ENCODE results near the gene LRRC17.

The LRRC17 gene

DNA sequence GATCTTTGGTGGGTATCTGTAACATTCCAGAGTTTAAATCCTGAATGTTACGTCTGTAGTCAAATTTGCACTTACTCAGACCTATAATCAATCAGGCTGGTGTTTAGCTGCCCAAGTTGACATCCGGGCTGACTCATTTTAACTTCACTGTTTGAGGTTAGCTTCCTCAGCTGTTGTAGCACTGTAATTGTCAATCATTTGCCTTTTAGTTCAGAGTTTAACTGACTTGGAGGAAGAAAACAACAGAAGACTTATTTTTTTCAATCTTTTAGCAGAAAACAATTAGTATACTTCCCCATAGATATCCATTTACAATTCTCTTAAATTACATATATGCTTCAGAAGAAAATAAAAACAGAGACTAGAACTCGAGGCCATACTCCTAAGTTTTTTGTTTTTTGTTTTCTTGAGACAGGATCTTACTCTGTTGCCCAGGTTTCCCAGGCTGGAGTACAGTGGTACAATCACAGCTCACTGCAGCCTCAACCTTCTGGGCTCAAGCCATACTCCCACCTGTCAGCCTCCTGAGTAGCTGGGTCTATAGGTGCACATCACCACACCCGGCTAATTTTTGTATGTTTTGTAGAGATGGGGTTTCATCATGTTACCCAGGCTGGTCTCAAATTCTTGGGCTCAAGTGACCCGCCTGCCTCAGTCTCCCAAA, 38.5 kb upstream of the LRRC17 start:
- Histone ChIP-seq H3K9me3 (ENCODE audit: control insufficient read depth, insufficient read depth, low read length) (no peaks in the 10 kb centered on the region), H3K4me2 (ENCODE audit: low read length) (peak overlapping the region; percentile 27), H3K4me3 (ENCODE audit: low read length) (no peak overlapping the region), H3F3A (ENCODE audit: control insufficient read depth, insufficient read depth) (no peaks in the 10 kb centered on the region), H3K36me3 (ENCODE audit: control insufficient read depth, low read length) (no peaks in the 10 kb centered on the region), H3K27ac (ENCODE audit: low read depth, low read length) (no peak overlapping the region), H3K4me1 (ENCODE audit: control insufficient read depth, low read length) (peaks cover 16% of the 10 kb centered on the region), H3K79me2 (ENCODE audit: control insufficient read depth, low read length) (no peaks in the 10 kb centered on the region), H4K20me1 (ENCODE audit: control insufficient read depth, insufficient read depth, low read depth, low read length) (no peaks in the 10 kb centered on the region), H3K27me3 (ENCODE audit: control insufficient read depth, low read length) (no peaks in the 10 kb centered on the region), H3K9me2 (replicated peaks; ENCODE audit: control insufficient read depth, low read length) (no peaks in the 10 kb centered on the region)
- no peak for TF ChIP-seq CTCF (IDR thresholded peaks at IDR 0.05; ENCODE audit: low read depth, low read length, poor library complexity, severe bottlenecking)
- no peak for TF ChIP-seq EZH2phosphoT487 (IDR thresholded peaks at IDR 0.05; ENCODE audit: borderline replicate concordance, low read length)

GRCh38 chr7:102874966-102875365, 37.8 kb upstream of the LRRC17 start:
- Histone ChIP-seq H3K27ac (ENCODE audit: low read depth, low read length) (no peak overlapping the region), H3K36me3 (ENCODE audit: control insufficient read depth, low read length) (no peaks in the 10 kb centered on the region), H3K4me2 (ENCODE audit: low read length) (no peak overlapping the region), H3K4me1 (ENCODE audit: control insufficient read depth, low read length) (peaks cover 16% of the 10 kb centered on the region), H3K9me3 (ENCODE audit: control insufficient read depth, insufficient read depth, low read length) (no peaks in the 10 kb centered on the region), H3K79me2 (ENCODE audit: control insufficient read depth, low read length) (no peaks in the 10 kb centered on the region), H3K9me2 (replicated peaks; ENCODE audit: control insufficient read depth, low read length) (no peaks in the 10 kb centered on the region), H3K27me3 (ENCODE audit: control insufficient read depth, low read length) (no peaks in the 10 kb centered on the region), H3F3A (ENCODE audit: control insufficient read depth, insufficient read depth) (no peaks in the 10 kb centered on the region), H3K4me3 (ENCODE audit: low read length) (no peak overlapping the region), H4K20me1 (ENCODE audit: control insufficient read depth, insufficient read depth, low read depth, low read length) (no peaks in the 10 kb centered on the region)
- no peak for TF ChIP-seq EZH2phosphoT487 (IDR thresholded peaks at IDR 0.05; ENCODE audit: borderline replicate concordance, low read length)
- no peak for TF ChIP-seq CTCF (IDR thresholded peaks at IDR 0.05; ENCODE audit: low read depth, low read length, poor library complexity, severe bottlenecking)

DNA sequence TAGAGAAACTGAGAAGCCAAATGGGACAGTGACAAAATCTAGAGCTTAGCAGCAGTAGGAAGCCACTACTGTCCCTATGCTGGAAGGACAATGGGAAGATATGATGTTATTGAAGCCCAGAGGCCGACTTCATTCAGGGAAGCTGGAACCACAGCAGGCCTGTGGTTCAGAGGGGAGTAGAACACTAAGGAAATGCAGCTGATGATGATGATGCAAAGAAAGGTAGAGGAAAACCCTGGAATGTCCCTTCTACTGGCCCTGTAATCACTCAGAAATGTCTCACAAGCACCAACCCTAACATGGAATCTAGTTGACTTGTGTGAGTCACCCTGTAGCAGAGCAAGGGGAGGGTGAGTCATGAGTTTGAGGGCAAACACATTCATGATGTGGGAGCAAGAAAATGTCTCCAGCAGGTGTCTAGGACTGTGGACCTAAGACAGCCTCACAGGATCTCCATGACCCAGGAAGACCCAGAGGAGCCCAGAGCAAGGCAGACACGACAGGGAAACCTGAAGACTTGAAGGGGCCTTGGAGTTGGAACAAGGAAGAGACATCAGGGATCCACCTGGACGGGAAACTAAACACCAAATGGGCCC, 37.0 kb upstream of the LRRC17 start:
- TF ChIP-seq CTCF (IDR thresholded peaks at IDR 0.05; ENCODE audit: low read depth, low read length, poor library complexity, severe bottlenecking) = no peak
- TF ChIP-seq EZH2phosphoT487 (IDR thresholded peaks at IDR 0.05; ENCODE audit: borderline replicate concordance, low read length) = no peak
- H3K9me3 ChIP-seq (ENCODE audit: control insufficient read depth, insufficient read depth, low read length) = no peaks in the 10 kb centered on the region
- no peak overlapping the region for H3K27ac ChIP-seq (ENCODE audit: low read depth, low read length)
- no peaks in the 10 kb centered on the region for H4K20me1 ChIP-seq (ENCODE audit: control insufficient read depth, insufficient read depth, low read depth, low read length)
- H3K9me2 ChIP-seq (replicated peaks; ENCODE audit: control insufficient read depth, low read length) = no peaks in the 10 kb centered on the region
- H3K4me1 ChIP-seq (ENCODE audit: control insufficient read depth, low read length) = peaks cover 16% of the 10 kb centered on the region
- H3K4me2 ChIP-seq (ENCODE audit: low read length) = no peak overlapping the region
- H3K4me3 ChIP-seq (ENCODE audit: low read length) = no peak overlapping the region
- no peaks in the 10 kb centered on the region for H3K79me2 ChIP-seq (ENCODE audit: control insufficient read depth, low read length)
- H3K36me3 ChIP-seq (ENCODE audit: control insufficient read depth, low read length) = no peaks in the 10 kb centered on the region
- H3K27me3 ChIP-seq (ENCODE audit: control insufficient read depth, low read length) = no peaks in the 10 kb centered on the region
- H3F3A ChIP-seq (ENCODE audit: control insufficient read depth, insufficient read depth) = no peaks in the 10 kb centered on the region

All from DOHH2 (cell line).